C4-2B (cell line): ENCODE measurements around the gene RUFY2.
"Not testable (repeated sequence)": the region's sequence is repeated elsewhere in the genome, so short reads cannot be mapped to it uniquely, and the experiment has no call there.

ENCODE experiments used
- H3K27ac ChIP-seq: fragments of 450-650 bp; 2 replicates; pipeline ENCODE4 v1.5.1; 2017
- ZFX ChIP-seq: fragments of 450-650 bp; IDR thresholded peaks from 2 replicates; pipeline ENCODE4 v1.6.1; 2017
- TF ChIP-seq, protein P1 (sequence below): fragments of 450-650 bp; conservative IDR thresholded peaks from 2 replicates; pipeline ENCODE4 v1.5.1; 2017; ENCODE audit warnings: mild to moderate bottlenecking

Gene RUFY2

DNA sequence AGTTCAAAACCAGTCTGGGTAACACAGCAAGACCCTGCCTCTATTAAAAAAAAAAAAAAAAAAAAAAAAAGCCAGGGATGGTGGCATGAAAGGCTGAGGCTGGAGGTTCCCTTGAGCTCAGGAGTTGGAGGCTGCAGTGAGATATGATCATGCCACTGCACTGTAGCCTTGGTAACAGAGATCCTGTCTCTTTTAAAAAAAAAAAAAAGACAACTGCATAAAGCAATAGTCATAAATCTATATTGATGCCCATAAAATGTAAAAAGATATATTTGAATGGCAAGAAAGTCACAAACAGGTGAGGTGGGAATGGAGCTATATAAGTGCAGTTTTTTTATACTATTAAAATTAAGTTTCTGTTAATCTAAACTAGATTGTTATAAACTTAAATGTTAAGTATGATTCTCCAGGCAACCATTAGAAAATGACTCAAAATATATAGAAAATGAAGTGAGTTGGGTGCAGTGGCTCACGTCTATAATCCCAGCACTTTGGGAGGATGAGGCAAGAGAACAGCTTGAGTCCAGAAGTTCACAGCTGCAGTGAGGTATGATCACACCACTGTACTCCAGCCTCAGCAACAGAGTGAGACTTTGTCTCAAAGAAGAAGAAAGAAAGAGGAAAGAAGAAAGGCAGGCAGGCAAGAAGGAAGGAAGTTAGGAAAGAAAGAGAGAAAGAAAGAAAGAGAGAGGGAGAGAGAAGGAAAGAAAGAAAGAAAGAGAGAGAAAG, 88.6 kb downstream of the RUFY2 start:
- H3K27ac ChIP-seq, result no peak overlapping the region
- TF ChIP-seq, protein P1, sequence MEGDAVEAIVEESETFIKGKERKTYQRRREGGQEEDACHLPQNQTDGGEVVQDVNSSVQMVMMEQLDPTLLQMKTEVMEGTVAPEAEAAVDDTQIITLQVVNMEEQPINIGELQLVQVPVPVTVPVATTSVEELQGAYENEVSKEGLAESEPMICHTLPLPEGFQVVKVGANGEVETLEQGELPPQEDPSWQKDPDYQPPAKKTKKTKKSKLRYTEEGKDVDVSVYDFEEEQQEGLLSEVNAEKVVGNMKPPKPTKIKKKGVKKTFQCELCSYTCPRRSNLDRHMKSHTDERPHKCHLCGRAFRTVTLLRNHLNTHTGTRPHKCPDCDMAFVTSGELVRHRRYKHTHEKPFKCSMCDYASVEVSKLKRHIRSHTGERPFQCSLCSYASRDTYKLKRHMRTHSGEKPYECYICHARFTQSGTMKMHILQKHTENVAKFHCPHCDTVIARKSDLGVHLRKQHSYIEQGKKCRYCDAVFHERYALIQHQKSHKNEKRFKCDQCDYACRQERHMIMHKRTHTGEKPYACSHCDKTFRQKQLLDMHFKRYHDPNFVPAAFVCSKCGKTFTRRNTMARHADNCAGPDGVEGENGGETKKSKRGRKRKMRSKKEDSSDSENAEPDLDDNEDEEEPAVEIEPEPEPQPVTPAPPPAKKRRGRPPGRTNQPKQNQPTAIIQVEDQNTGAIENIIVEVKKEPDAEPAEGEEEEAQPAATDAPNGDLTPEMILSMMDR, result no peak
- TF ChIP-seq ZFX, result no peak

DNA sequence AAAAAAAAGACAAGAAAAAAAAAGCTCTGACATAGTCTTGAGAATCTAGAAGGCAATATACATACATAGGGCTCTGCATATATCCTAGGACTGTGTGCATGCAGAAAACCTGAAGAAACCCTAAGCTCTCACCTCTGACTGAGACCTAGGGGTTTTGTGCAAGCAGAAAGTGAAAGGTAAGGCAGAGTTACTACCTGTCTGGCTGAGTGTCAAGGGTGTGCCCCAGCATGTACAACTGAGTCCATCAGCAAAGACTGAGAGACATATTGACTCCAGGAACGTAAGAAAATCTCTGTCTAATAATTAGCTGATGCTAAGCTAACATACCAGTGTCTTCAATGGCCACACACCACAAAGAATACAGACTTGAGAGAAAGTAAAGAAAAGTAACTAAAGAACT, 91.5 kb downstream of the RUFY2 start:
- no peak for TF ChIP-seq ZFX
- TF ChIP-seq, protein P1, result no peak
- H3K27ac ChIP-seq, result no peak overlapping the region

DNA sequence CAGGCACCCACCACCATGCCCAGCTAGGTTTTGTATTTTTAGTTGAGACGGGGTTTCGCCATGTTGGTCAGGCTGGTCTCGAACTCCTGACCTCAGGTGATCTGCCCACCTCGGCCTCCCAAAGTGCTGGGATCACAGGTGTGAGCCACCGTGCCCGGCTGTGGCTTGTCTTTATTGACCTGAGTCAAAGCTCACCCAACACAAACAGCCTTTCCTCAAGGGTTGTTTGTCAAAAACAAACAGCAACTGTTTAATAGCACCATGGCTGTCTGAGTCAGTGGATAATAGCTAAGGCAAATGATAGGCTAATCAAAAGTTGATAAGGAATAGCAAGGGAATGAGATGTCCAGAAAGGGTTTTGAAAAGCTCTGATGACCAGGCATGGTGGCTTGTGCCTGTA, 92.1 kb downstream of the RUFY2 start:
- not testable (repeated sequence) for H3K27ac ChIP-seq

DNA sequence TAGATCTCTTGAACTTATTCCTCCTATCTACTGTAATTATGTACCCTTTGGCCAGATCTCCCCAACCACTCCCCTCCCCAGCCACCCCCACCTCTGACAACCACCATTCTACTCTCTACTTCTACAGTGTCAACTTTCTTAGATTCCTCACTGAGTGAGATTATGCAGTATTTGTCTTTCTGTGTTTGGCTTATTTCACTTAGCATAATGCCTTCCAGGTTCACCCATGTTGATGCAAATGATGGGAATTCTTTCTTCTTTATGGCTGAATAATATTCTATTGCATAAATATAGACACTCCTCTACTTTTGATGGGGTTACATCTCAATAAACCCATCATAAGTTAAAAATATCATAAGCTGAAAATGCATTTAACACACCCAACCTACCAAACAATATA, 96.5 kb downstream of the RUFY2 start:
- TF ChIP-seq ZFX, result no peak
- TF ChIP-seq, protein P1, result no peak

DNA sequence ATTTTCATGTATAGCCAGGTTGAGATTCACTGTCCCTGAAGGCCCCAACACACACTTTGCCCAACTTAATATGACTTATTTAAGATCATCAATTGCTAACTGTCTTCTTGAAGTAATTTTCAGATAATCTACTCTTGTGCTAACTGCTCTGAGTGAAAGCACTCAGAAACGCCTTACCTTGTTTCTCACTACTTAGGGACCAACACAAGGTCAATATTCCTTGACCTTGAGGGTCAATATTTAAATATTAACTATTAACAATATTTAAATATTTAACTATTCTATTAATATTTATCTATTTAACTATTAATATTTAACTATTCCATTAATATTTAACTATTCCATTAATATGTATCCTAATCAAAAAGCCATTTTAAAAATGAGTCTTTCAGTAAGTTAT, 101.2 kb downstream of the RUFY2 start:
- H3K27ac ChIP-seq, result no peak overlapping the region
- TF ChIP-seq, protein P1, result no peak
- no peak for TF ChIP-seq ZFX

More for the DNA sequence above, 96.5 kb downstream of the RUFY2 start:
- no peak overlapping the region for H3K27ac ChIP-seq

DNA sequence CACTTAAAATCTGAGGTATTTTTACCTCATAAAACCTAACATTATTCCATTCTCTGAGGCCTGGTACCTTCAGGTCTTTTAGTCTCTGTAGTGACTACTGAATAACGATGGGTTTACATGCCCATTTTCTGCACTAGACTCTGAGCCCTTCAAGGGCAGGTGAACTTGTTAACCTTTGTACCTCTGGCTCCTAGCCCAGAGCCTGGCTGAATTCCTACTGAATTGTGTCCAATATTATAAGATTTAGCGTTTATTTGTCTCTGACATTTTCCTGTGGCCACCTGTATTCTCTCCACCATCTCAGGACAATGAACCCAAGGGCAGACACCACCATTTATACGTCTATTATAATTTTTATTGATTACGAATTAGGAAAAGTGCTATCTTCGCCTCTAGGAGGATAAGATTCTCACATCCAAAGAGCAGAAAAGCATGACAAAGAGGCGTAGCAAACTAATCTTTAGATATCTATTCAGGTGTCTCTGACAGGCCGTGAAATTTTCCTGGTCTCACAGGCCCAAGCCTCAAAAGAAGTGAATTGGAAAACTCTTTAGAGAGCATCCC, 103.1 kb downstream of the RUFY2 start:
- no peak overlapping the region for H3K27ac ChIP-seq
- no peak for TF ChIP-seq ZFX
- TF ChIP-seq, protein P1, result no peak

DNA sequence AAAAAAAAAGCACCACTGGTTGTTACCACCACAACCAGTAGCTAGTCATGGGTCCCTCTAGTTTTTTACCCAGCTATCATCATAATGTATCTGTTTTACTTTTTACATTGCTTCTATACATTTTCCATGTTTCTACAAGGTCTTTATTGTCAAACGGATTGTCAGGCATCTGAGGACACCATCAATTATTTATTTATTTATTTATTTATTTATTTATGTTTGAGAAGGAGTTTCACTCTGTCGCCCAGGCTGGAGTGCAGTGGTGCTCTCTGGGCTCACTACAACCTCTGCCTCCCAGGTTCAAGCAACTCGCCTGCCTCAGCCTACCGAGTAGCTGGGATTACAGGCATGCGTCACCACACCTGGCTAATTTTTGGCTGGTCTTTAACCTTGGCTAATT, 104.2 kb downstream of the RUFY2 start:
- no peak for TF ChIP-seq ZFX
- TF ChIP-seq, protein P1, result no peak

DNA sequence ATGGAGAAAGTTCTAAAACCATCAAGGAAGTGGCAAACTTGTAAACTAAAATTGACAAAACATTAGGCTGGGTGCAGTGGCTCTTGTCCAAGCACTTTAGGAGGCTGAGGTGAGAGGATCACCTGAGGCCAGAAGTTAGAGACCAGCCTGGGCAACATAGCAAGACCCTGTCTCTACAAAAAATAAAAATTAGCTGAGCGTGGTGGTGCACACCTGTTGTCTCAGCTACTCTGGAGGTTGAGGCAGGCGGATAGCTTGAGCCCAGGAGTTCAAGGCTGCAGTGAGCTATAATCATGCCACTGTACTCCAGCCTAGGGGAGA, 104.6 kb downstream of the RUFY2 start:
- TF ChIP-seq, protein P1, result peak; percentile 57
- TF ChIP-seq ZFX, result no peak

More for the DNA sequence above, 104.2 kb downstream of the RUFY2 start:
- no peak overlapping the region for H3K27ac ChIP-seq

More for the DNA sequence above, 104.6 kb downstream of the RUFY2 start:
- no peak overlapping the region for H3K27ac ChIP-seq
